CD1c-positive myeloid dendritic cell (primary cell): ENCODE measurements around the gene DPPA3.

Experiments used
- DNase-seq: peaks from one replicate; pipeline ENCODE4 v3.0.0-alpha.2; 2016; ENCODE audit errors: extremely low spot score

The DPPA3 gene

DNA sequence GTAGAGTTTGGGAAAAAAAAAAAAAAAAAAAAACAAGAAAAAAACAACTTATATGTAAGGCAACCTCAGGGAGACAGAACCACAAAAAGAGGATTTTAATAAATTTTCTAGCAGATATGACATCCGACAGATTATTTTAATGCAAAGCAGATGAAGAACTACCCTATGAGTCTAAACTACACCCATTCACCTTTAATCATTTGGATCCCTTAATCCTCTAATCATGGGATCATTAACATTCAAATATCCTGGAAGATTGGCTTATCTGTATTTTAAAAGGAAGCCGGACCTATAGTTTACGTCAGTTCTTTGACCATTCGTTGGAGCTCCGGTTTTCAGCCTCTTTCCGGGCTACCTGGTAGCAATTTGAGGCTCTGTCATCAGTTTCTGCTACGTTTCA, at the start of gene DPPA3:
DPPA3 (plus strand) TSS at position 301 of the 400 bp plus-strand sequence. CDS start 138 bp downstream, outside the sequence.
- no peak for DNase-seq

- DNase-seq: no peak
Observed at GRCh38 chr12:7661741-7662140, 49.5 kb upstream of the DPPA3 start.

GRCh38 chr12:7666595-7666994, 44.6 kb upstream of the DPPA3 start:
- no peak for DNase-seq

DNA sequence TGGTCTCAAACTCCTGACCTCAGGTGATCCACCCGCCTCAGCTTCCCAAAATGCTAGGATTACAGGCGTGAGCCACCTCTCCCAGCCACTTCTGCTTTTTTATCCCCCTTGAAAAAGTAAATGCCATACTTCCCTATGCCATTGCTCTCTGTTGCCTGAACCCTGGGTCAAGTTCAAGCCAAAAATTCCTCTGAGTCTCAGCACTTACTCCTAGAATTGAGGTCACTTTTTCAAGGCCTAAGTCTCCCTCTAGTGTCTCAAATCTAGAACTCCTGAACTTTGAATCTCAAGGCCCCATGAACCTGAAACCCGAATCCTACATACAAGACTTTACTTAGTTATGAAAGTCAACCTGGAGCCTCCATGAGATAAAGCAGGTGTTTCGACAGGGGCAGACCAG, 44.1 kb upstream of the DPPA3 start:
- DNase-seq: peak; percentile 38

DNA sequence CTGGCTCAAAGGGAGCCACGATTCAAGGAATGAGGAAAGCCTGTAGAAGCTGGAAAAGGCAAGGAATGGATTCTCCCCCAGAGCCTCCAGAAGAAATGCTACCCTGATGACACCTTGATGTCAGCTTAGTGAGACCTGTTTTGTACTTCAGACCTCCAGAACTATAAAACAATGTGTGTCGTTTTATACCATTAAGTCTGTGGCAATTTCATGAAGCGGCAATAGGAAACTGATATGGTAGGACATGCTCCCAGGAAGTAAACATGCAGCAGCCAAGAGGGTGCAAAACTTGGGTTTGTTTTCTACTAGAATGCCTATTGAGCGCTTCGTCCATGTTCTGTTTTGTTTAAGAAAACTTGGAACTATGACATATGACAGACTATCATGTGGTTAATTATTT, 43.1 kb upstream of the DPPA3 start:
- DNase-seq: no peak

GRCh38 chr12:7675455-7675854, 35.8 kb upstream of the DPPA3 start:
- DNase-seq: peak; percentile 40

- DNase-seq: peak; percentile 44
Observed at GRCh38 chr12:7677432-7677888, 33.8 kb upstream of the DPPA3 start.

- DNase-seq: no peak
Observed at GRCh38 chr12:7678744-7679143, 32.5 kb upstream of the DPPA3 start.

- no peak for DNase-seq
Observed at GRCh38 chr12:7679251-7680045, 31.8 kb upstream of the DPPA3 start.

DNA sequence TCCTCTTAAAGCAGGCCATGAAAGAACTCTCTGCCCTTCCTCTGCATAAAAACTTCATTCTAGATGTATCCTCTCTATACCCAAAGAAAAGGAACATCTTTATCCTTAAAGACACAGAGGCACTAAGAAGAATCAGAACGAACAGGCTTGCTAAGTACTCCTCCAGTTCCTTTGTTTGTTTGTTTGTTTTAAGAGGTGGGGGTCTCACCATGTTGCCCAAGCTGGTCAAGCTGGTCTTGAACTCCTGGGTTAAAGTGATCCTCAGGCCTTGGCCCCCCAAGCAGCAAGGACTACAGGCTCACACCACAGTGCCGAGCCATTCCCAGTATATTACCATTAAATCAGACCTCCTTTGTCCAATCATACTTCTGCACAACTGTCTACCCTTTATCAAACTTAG, 29.7 kb upstream of the DPPA3 start:
- DNase-seq: no peak

- peak; percentile 34 for DNase-seq
Observed at GRCh38 chr12:7693793-7694192, 17.4 kb upstream of the DPPA3 start.

DNA sequence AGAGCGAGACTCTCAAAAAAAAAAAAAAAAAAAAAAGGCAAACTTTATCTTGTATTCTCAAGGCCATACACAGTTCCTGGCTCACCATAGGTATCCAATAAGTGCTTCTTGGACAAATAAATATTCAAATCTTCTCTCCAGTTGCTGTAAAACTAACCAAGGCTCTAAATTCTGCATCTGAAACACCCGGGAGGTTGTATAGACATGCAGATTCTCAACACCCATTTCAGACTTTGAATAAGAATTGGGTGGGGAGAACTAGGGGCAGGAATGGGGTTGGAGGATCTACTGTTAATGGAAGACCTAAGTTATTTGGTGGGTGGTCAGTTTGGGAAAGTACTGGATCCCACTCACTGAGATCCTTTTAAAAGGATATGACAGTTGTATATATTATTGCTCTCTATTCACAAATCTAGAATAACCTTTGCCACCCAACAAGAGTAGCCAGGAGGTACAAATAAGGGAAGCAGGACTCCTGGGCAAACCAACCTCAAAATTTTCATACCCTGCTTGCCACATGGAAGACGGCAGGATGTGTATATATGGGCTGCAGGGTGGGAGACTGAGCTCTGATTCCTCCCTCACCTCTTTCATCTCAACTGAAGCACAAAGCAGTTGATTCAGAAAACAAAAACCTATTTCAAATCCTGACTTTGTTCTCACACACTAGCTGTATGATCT, 16.5 kb upstream of the DPPA3 start:
- no peak for DNase-seq

- no peak for DNase-seq
Observed at GRCh38 chr12:7695237-7695560, 16.0 kb upstream of the DPPA3 start.

DNA sequence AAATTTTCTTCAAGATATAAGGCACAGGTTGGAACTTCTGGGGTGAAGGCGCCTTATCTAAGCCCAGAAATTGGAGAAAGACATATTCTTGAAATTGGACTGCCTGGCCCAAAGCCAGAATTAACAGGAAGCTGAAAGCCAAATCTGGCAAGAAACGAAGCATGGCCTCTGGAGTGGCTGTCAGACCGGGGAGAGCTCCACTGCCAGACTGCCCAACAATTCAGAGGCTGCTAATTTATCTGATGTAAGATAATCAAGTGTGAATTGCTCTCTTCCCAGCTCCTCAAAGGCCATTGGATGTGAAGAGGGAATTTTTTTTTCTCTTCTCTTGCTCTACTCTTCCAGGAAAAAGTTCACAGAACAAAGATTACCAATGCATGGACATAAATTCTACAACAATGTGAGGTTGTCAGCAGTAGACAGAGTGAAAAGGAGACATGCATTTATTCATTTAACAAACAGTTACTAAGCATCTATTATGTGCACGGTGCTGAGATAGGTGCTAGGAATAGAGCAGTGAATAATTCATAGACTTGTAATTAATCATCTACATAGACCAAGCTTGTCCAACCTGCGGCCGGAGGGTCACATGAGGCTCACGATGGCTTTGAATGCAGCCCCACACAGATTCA, 15.6 kb upstream of the DPPA3 start, which contains the start of gene GDF3:
GDF3 (minus strand) TSS at position 210 of the 632 bp plus-strand sequence; CDS start at position 163, 47 bp downstream.
- peak; percentile 30 for DNase-seq

DNA sequence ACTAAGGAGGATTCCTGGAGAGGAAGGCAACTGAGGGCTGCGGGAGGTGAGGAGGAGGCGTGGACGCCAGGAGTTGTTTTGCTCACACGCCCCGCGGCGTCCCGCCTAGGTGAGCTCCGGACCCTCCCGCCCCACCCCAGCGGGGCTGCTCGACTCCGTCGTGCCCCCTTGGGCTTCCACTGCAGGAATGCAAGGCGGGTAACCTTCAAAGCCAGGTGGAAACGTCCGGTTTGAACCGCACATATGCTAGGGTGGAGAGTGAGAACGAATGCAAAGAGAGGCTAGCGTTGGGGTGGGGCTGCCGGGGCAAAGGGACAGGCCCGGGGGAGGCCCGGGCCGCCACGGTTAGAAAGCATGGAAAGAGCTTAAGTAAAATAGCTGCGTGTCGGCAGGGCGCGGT, 5.4 kb upstream of the DPPA3 start:
- no peak for DNase-seq

DNA sequence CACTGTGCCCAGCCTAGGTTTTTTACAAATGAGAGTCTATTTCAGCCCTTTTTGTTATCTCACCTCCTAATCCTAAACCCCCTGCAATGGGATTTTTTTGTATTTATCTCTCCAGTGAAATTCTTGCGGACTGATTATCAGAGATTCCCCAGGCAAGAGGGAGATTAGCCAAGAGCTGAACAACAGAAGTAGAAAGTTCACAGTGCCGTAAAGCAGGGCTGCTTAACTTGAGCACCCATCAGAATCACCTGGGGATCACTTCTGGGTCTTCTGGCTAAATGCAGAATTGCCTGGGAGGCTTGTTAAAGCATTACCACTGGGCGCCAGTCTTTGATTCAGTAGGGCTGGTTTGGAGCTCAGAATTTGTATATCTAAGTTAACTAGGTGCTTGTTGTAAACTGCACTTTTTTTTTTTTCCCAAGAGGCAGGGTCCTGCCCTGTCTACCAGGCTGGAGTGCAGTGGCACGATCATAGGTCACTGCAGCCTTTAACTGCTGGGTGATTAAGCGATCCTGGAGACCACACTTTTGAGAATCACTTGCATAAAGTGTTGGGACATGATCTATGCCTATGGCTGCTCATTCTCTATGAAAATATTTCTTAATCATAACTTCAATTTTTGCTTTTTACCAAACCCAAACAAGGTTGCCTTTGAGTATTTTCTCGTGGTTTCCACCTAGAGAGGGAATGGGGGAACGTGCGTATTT, 1.1 kb upstream of the DPPA3 start:
- no peak for DNase-seq

DNA sequence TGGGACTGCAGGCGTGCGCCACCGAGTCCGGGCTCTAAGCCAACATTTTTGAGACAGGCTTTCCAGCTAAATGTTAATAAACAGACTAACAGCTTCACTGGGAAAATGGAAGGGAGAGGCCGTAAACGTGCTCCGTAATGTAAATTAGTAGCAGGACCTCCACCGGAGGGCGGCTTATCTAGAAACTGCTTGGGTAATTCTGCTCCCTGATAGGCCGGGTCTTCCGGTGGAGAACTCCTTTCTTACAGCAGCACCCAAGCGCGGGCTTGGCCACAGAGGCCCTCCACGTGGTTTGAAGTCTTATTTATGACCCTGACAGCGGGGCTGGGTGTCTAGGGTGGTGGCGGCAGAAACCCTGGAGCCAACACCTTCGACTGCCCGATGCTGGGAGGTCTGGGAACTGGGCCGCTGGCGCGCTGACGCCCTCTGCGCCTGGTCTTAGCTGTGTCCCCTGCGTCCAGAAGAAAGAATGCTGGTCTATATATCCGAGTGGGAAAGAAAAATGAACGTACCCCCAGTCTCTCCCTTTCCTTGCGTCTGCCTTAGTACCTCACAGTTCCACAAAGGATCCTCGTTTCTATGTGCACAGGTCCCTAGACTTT, 1.7 kb downstream of the DPPA3 start:
- no peak for DNase-seq

- DNase-seq: peak; percentile 20
Observed at GRCh38 chr12:7716381-7716780, 5.1 kb downstream of the DPPA3 start.

- DNase-seq: no peak
Observed at GRCh38 chr12:7719946-7720730, 8.9 kb downstream of the DPPA3 start.

DNA sequence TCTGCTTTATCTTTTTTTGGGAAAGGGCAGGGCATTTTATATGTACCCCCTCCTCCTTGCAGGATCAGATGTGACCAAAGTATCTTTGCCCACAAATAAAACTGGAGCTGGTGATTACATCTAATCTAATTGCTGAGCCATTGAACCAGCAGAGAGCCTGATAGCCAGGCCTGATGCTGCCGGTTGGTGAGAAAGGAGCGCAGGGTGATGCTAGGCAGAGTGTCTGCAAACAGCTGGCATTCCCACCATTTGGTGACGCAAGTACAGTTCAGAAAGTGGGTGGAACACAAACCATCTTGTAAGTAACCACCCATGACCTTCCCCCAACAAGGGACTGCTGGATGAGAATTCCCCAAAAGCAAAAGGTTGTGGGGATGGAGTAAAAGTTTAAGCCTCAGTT, 12.7 kb downstream of the DPPA3 start:
- DNase-seq: no peak

- DNase-seq: peak; percentile 25
Observed at GRCh38 chr12:7729746-7730145, 18.5 kb downstream of the DPPA3 start.
